Pulmonary artery endothelial cell (primary cell): ENCODE data around the gene IFT43. TPM values are rescaled to one million over a fixed set of nuclear protein-coding genes. Genes with fewer than 3 reads are reported as not detected.

Source experiments
- DNase-seq: peaks from one replicate; pipeline ENCODE4 v3.0.0-alpha.2; 2011; ENCODE audit warnings: low read depth, low spot score
- total RNA-seq: library from RNA; depleted of rRNA; stranded (reverse); fragments of >200 nt; gene quantifications from 2 replicates; pipeline ENCODE4 v1.2.3, GENCODE V29; 2014

The IFT43 gene
- total RNA-seq, 1 donor from 2014 or later, result 25.9 TPM

- DNase-seq, result no peak
Observed at GRCh38 chr14:76104802-76105355, 119.3 kb downstream of the IFT43 start.

- no peak for DNase-seq
Observed at GRCh38 chr14:76106188-76106587, 120.6 kb downstream of the IFT43 start.

- no peak for DNase-seq
Observed at GRCh38 chr14:76109087-76109880, 123.7 kb downstream of the IFT43 start.

- DNase-seq, result no peak
Observed at GRCh38 chr14:76112889-76113624, 127.5 kb downstream of the IFT43 start.

GRCh38 chr14:76113691-76114090 lies 128.1 kb downstream of the IFT43 start:
- DNase-seq, result no peak

GRCh38 chr14:76115010-76115422 lies 129.5 kb downstream of the IFT43 start:
- no peak for DNase-seq

GRCh38 chr14:76117789-76118484 lies 132.4 kb downstream of the IFT43 start:
- DNase-seq, result no peak

GRCh38 chr14:76118594-76118993 lies 133.0 kb downstream of the IFT43 start:
- DNase-seq, result no peak

GRCh38 chr14:76121089-76121748 lies 135.7 kb downstream of the IFT43 start:
- no peak for DNase-seq

- no peak for DNase-seq
Observed at GRCh38 chr14:76123426-76124225, 138.1 kb downstream of the IFT43 start.

GRCh38 chr14:76125511-76125910 lies 139.9 kb downstream of the IFT43 start:
- no peak for DNase-seq

GRCh38 chr14:76126076-76126475 lies 140.5 kb downstream of the IFT43 start:
- DNase-seq, result no peak

- no peak for DNase-seq
Observed at GRCh38 chr14:76129851-76130576, 144.5 kb downstream of the IFT43 start.

GRCh38 chr14:76131071-76131965 lies 145.8 kb downstream of the IFT43 start:
- DNase-seq, result no peak

GRCh38 chr14:76133103-76133502 lies 147.5 kb downstream of the IFT43 start:
- DNase-seq, result no peak
